HG03354 (cell line): ENCODE measurements around the gene TKT.
A peak's percentile ranks its signal among the peaks of the same experiment; 100 is the strongest.

Source experiments
- ATAC-seq: cut with Tn5 transposase; IDR thresholded peaks from one replicate; pipeline ENCODE4 v1.9.1; 2021; ENCODE audit warnings: mild to moderate bottlenecking; ENCODE audit not compliant: unreplicated experiment, poor library complexity, severe bottlenecking

The TKT gene

GRCh38 chr3:53185761-53186465 lies 69.9 kb downstream of the TKT start:
- ATAC-seq, result no peak

GRCh38 chr3:53184701-53185100 lies 71.1 kb downstream of the TKT start:
- ATAC-seq, result no peak

- ATAC-seq, result no peak
These were observed 72.3 kb downstream of the TKT start for GRCh38 chr3:53183514-53183913.

GRCh38 chr3:53182764-53183355 lies 73.0 kb downstream of the TKT start:
- ATAC-seq, result no peak

- no peak for ATAC-seq
These were observed 74.3 kb downstream of the TKT start for GRCh38 chr3:53181528-53181927.

GRCh38 chr3:53181024-53181371 lies 74.8 kb downstream of the TKT start:
- ATAC-seq, result peak; percentile 25

GRCh38 chr3:53180305-53181023 lies 75.4 kb downstream of the TKT start:
- peak; percentile 94 for ATAC-seq

- no peak for ATAC-seq
These were observed 76.2 kb downstream of the TKT start for GRCh38 chr3:53179580-53179979.

- ATAC-seq, result no peak
These were observed 77.6 kb downstream of the TKT start for GRCh38 chr3:53178246-53178645.

GRCh38 chr3:53175613-53176540 lies 79.9 kb downstream of the TKT start:
- no peak for ATAC-seq
